COLO668 (cell line): Measurements from ENCODE around the gene ACVR1B.

ENCODE experiments used
- DNase-seq: peaks from one replicate; lab custom pipeline; 2025; ENCODE audit not compliant: unreplicated experiment; lab: John Stamatoyannopoulos, UW

Gene ACVR1B

GRCh38 chr12:51917041-51917590 lies 34.4 kb upstream of the ACVR1B start:
- DNase-seq = no peak

- DNase-seq = no peak
Observed at GRCh38 chr12:51917746-51918453, 33.6 kb upstream of the ACVR1B start.

GRCh38 chr12:51920046-51920445 lies 31.5 kb upstream of the ACVR1B start:
- DNase-seq = no peak

- no peak for DNase-seq
Observed at GRCh38 chr12:51921017-51921725, 30.3 kb upstream of the ACVR1B start.

- DNase-seq = no peak
Observed at GRCh38 chr12:51922146-51922545, 29.4 kb upstream of the ACVR1B start.

GRCh38 chr12:51922762-51923505 lies 28.6 kb upstream of the ACVR1B start:
- DNase-seq = no peak

- peak; percentile 2 for DNase-seq
Observed at GRCh38 chr12:51923506-51924365, 27.8 kb upstream of the ACVR1B start.

- no peak for DNase-seq
Observed at GRCh38 chr12:51924551-51925319, 26.8 kb upstream of the ACVR1B start.

GRCh38 chr12:51925346-51926063 lies 26.0 kb upstream of the ACVR1B start:
- DNase-seq = no peak

GRCh38 chr12:51926064-51926632 lies 25.4 kb upstream of the ACVR1B start:
- no peak for DNase-seq

- no peak for DNase-seq
Observed at GRCh38 chr12:51926718-51927117, 24.8 kb upstream of the ACVR1B start.

- no peak for DNase-seq
Observed at GRCh38 chr12:51932218-51933076, 19.1 kb upstream of the ACVR1B start.

- DNase-seq = no peak
Observed at GRCh38 chr12:51934080-51934479, 17.4 kb upstream of the ACVR1B start.

GRCh38 chr12:51937926-51938325 lies 13.6 kb upstream of the ACVR1B start:
- no peak for DNase-seq

- DNase-seq = no peak
Observed at GRCh38 chr12:51938726-51939125, 12.8 kb upstream of the ACVR1B start.

- DNase-seq = peak; percentile 29
Observed at GRCh38 chr12:51941011-51941581, 10.4 kb upstream of the ACVR1B start.

GRCh38 chr12:51941604-51942003 lies 9.9 kb upstream of the ACVR1B start:
- DNase-seq = no peak

GRCh38 chr12:51942056-51942455 lies 9.4 kb upstream of the ACVR1B start:
- DNase-seq = no peak
